Stimulated activated CD8-positive, alpha-beta memory T cell treated with anti-CD3 and anti-CD28 coated beads, Interleukin-4, amount 100 ng/mL, for 24 hours (primary cell): ENCODE measurements around the gene ABCB1.

Experiments
- DNase-seq: peaks from one replicate; pipeline ENCODE4 v3.0.0-alpha.2; 2020; ENCODE audit warnings: low read depth

Gene ABCB1

GRCh38 chr7:87600130-87601124 lies at the start of gene ABCB1:
TSS of gene ABCB1 (minus strand) at chr7:87600884. CDS start at chr7:87600184, 700 bp downstream.
- peak; percentile 31 for DNase-seq

DNA sequence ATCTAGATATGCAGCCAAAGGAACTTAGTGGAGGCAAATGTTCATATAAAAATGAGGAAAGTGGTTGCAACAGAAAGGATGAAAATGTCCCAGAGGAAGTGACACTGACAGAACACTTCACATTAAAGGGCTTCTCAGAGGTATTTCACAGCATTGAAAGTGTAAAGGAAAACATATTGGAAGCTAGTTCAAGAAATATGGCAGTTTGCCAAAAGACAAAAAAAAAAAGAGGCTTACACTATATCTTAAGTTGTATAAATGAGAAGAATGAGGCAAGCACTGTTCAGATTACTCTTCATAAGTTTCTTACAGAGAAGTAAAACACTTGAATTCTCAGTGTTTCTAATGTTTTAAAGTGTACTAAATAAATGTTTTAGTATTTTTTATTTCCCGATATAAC lies 47.6 kb upstream of the ABCB1 start:
- DNase-seq: no peak

GRCh38 chr7:87645446-87645845 lies 44.8 kb upstream of the ABCB1 start:
- no peak for DNase-seq

GRCh38 chr7:87635921-87636320 lies 35.2 kb upstream of the ABCB1 start:
- no peak for DNase-seq

DNA sequence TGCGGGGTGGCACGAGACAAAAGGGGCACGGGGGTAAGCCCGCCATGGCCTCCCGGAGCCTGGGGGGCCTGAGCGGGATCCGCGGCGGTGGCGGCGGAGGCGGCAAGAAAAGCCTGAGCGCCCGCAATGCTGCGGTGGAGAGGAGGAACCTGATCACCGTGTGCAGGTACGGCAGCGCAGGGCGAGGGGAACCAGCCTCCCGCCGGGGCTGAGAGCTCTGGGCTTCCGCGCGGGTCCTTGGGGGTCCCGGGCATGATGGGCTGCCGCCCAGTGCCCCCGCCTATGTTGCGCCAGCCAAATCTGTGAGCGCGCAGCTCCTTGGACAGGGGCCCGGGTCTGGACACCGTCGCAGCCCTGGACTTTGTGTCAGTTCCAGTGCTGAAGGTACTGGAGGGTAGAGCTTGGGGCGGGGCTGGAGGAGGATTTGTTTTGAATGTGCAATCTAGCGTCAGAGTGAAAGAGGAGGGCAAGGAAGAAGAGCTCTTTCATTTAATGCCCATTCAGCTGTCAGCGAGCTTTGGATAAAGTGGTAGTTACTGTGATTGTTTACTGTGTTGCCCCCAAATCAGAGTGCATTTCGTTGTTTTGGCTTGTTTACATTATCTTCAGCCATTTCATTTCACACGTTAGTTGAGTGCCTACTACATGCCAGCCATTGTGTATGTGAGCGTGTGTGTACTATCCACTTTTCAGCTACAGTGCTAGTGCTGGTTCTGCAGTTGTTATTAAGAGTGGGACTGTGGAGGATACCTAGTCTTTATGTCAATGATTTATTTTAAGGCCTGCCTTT lies 28.3 kb upstream of the ABCB1 start:
- peak; percentile 15 for DNase-seq

- no peak for DNase-seq
Observed at GRCh38 chr7:87627634-87627994, 26.9 kb upstream of the ABCB1 start.

DNA sequence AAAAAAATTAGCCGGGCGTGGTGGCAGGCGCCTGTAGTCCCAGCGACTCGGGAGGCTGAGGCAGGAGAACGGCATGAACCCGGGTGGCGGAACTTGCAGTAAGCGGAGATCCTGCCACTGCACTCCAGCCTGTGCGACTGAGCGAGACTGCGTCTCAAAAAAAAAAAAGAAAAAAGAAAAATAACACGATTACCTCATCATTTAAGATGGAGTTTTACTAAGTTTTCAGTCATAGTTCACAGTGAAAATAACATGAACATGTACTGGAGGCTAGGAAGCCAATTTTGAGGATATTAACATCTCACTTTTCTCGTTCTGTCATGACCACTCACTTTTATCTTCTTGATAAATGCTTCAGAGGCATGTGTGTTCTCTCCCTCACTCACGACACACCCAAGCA lies 24.4 kb upstream of the ABCB1 start:
- no peak for DNase-seq

- no peak for DNase-seq
Observed at GRCh38 chr7:87624628-87625027, 23.9 kb upstream of the ABCB1 start.

DNA sequence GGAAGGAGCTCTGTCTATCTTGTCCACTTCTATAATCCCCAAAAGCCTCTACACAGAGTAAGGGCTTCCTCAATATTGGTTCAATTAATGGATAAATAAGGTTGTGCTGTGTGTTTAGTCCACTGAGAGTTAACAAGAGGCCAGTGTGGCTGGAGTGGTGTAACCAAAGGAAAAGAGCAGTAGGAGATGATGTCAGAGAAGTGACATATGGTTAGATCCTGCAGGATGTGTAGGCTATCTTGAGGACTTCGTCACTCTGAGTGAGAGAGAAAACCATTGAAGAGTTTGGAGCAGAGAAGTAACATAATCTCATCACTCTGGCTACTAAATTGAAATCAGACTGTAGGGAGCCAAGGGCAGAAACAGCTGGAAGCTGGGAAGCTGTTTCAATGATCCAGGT lies 14.5 kb upstream of the ABCB1 start:
- no peak for DNase-seq

DNA sequence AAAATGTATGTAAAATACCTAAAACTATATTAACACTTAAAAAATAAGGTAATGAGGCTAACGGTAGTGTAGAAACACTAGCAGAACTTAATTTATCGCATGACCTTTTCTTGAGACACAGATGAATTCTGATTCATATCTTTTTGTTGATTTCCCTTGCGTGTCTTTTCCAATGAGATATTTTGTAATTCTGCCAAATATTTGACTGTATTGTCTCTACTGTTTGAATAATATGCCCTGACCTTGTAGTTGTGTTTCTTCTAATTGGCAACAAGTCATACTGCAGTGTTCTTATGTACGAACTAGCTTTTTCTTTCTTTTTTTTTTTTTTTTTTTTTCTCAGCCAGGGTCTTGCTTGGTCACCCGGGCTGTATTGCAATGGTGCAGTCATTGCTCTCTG lies 9.2 kb upstream of the ABCB1 start:
- DNase-seq: no peak

GRCh38 chr7:87608431-87608830 lies 7.7 kb upstream of the ABCB1 start:
- DNase-seq: no peak

- DNase-seq: no peak
Observed at GRCh38 chr7:87604264-87604663, 3.6 kb upstream of the ABCB1 start.

DNA sequence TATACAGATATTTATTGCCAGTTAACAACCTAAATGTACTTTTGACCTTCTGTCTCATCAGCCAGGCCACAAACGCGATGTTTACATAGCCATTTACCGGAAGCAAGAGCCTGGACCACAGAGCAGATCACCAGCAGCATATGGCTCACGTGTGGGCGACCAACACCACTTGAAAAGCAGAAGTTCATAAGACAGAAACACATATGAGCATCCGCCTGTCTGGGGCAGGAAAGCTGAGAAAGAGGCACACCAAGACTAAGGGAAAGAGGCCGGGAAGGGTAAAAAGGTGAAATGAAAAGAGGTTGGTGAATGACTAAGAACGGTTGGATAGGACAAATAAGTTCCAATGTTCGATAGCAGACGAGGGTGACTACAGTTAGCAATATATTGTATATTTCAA lies 1.3 kb downstream of the ABCB1 start:
- peak; percentile 34 for DNase-seq

DNA sequence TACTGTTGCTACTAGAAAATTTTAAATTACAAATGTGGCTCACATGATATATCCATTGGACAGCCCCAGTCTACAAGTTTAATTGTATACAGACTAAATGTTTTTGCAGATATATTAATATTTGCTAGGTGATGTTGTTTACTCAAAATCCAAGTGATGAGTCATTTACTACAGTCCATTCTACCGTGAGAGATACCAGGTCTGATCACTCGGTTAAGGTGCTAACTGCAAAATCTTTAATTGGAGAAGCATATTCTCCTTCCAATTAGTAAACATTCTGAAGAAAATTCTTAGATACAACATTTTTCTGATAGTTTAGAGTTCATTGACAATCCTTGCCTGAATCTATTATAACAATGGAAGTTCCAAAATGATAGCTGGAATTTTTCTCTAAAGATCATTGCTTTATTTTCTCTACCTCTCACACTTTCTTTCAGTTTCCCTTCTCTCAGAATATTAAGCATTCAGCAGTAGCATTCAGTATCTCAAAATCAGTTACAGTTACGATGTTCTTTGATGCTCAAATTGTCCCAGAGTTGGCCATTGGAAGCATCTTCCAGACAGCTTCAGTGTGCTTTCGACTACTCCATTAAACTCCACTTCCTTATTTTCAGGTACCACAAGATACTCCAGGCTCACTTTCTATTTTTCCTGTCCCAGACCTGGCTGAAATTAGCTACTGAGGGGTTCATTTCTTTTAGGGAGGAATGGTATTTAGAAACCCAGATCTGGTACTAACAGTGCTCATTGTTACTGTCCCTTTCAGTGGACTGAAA lies 2.3 kb downstream of the ABCB1 start:
- DNase-seq: no peak

- DNase-seq: no peak
Observed at GRCh38 chr7:87596696-87597095, 4.0 kb downstream of the ABCB1 start.

- no peak for DNase-seq
Observed at GRCh38 chr7:87596136-87596535, 4.5 kb downstream of the ABCB1 start.

DNA sequence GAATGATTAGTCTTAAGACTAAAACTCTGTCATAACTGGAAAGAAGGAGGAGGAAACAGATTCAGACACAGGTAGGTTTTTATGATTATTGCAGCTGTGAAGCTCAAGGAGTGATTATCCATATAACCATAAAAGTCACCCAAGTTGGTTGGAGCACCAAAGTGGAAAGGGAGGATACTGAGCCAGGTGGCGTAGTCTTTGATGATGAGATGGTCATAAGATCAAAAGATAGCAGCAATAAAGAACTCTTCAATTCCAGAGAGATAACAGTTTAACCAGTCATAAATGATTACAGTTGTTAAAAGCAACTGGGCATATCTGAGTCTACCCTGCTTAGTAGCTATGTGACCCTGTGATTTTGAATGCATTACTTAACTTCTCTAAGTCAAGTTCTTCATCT lies 8.4 kb downstream of the ABCB1 start:
- no peak for DNase-seq

DNA sequence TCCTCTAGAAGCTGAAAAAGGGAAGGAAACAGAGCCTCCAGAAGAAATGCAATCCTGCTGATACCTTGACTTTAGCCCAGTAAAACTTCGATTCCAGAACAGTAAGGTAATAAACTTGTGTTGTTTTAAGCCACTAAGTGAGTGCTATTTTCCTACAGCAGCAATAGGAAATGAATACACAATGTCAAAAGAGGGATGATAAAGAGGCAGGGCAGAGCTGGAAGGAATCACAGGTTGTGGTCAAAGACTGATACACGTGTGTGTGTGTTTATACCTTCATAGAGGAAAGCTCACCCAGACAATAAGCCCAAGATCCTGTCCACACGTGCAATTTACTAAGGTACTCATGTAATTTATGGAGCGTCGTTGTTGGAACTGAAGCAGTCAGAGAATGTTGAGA lies 9.5 kb downstream of the ABCB1 start:
- DNase-seq: no peak

GRCh38 chr7:87590578-87590977 lies 10.1 kb downstream of the ABCB1 start:
- DNase-seq: no peak

DNA sequence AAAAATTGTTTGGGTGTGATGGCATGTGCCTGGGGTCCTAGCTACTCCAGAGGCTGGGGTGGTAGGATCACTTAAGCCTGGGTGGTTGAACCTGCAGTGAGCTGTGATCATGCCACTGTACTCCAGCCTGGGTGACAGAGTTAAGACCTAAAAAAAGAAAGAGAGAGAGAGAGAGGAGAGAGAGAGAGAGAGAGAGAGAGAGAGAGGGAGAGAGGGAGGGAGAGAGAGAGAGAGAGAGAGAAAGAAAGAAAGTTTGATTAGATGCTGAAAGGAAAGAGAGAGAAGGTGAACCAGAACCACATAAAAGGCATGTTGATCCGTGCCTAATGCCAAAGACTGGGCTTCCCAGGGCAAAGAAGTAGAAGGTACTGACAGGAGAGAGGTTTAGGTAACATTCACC lies 11.1 kb downstream of the ABCB1 start:
- DNase-seq: no peak

DNA sequence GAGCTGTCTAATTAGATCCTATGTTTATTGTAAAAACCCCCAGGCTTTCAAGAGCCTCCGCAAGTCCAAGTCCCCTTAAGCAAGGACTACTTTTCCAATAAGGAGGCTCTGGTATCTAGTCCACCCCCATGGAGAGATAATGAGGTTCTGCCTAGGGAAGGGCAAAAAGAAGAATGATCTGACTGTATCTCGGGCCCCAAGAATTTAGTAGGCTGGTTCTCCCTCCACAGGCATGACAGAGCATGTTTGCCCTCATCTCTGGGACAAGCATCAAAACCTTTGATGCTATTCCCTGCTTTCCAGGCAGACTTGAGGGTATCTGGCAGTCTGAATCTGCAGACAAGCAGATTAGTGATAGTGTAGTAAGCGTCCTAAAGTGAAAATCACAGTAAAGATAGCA lies 19.0 kb downstream of the ABCB1 start:
- DNase-seq: no peak

- DNase-seq: no peak
Observed at GRCh38 chr7:87580636-87581035, 20.0 kb downstream of the ABCB1 start.
